Pancreas (tissue), 10 donors: Measurements from ENCODE around the gene MYL12B. TPM values are rescaled to one million over a fixed set of nuclear protein-coding genes. Genes with fewer than 3 reads are reported as not detected.
A peak's percentile ranks its signal among the peaks of the same experiment; 100 is the strongest.

Experiments used
- ATAC-seq, 4 donors: fragments of 200-7000 bp; cut with Tn5 transposase; one replicate each; pipeline versions ENCODE4 v1.8.0 to v1.9.1; 2020; ENCODE audit warnings: mild to moderate bottlenecking in 4 of 4, moderate library complexity in 4 of 4
- DNase-seq, 6 donors: peaks; one replicate each; pipeline ENCODE4 v3.0.0-alpha.2; 2020
- FAIRE-seq: peaks from 2 replicates; lab custom pipeline; 2012; peaks lifted over from hg19 to GRCh38; lab: Jason Lieb, UNC
- H3K27ac ChIP-seq, 4 donors: fragments of 200-600 bp; sonication (generic); 1 replicate in 3 of 4; 2 replicates in 1 of 4; pipeline versions ENCODE4 v1.5.0 to v1.8.0; 2020
- H3K27me3 ChIP-seq, 4 donors: fragments of 200-600 bp; one replicate each; pipeline ENCODE4 v1.8.0; 2021
- H3K36me3 ChIP-seq, 3 donors: fragments of 200-600 bp; sonication (generic) in 1 of 3; one replicate each; pipeline versions ENCODE4 v1.5.0 to v1.8.0; 2020 to 2021
- H3K4me1 ChIP-seq, 3 donors: fragments of 200-600 bp; one replicate each; pipeline ENCODE4 v1.8.0; 2021
- H3K4me3 ChIP-seq, 4 donors: fragments of 200-600 bp; sonication (generic) in 2 of 4; one replicate each; pipeline versions ENCODE4 v1.5.0 to v1.8.0; 2020 to 2021
- H3K9me3 ChIP-seq, 4 donors: fragments of 200-600 bp; one replicate each; pipeline ENCODE4 v1.8.0; 2021
- WGBS, 2 donors: extraction: QIAGEN DNeasy Blood & Tissue Kit; methylation state at CpG; one replicate each; pipeline ENCODE4 v1.1.7; 2013; 5-methylcytosine and 5-hydroxymethylcytosine counted together
- intact Hi-C, 3 donors: fragments of 100-400 bp; cut with DNase I; formaldehyde crosslinking; loops; one replicate each; pipeline versions ENCODE4 v1.11.1 to v1.14.2; 2022
- polyA plus RNA-seq, 2 donors: library from polyadenylated mRNA; stranded (reverse); fragments of 200-250 nt; gene quantifications; one replicate each; pipeline ENCODE4 v1.2.3, GENCODE V29; 2013
- total RNA-seq, 6 donors: library from RNA; stranded (reverse); fragmentation: NEBNext Ultra II Directional in 4 of 6; extraction: Animal tissue kit (Norgen Biotek cat#: 25700) in 4 of 6; gene quantifications; one replicate each; pipeline versions ENCODE4 v1.2.1 to v1.2.4, GENCODE V29; 2021 to 2023
- TF ChIP-seq, protein P1 (sequence below), 4 donors: fragments of 200-600 bp; sonication (generic) in 3 of 4; IDR thresholded peaks; one replicate each; pipeline versions ENCODE4 v1.5.0 to v1.8.0; 2021; ENCODE audit warnings: antibody characterized with exemption in 4 of 4
- donor health status: healthy with polysubstance abuse.
- donor health status: DM: no; HTN: no; CAD: no; lungs with moderate emphysema.
- donor health status: DM: no; HTN: no; CAD: no.
- donor health status: control.
- donor health status: control.
- donor health status: Bipolar disorder and iron deficiency.
- donor health status: DM: yes; HTN: yes; CAD: no.
- donor health status: DM: no; HTN: no; CAD: no.
- donor health status: DM: no; HTN: no; CAD: no.
- donor health status: DM: yes; HTN: yes; CAD: no.

The MYL12B gene
- total and polyA plus RNA-seq, 8 donors, result 63.0 to 208 (median 119) TPM

DNA sequence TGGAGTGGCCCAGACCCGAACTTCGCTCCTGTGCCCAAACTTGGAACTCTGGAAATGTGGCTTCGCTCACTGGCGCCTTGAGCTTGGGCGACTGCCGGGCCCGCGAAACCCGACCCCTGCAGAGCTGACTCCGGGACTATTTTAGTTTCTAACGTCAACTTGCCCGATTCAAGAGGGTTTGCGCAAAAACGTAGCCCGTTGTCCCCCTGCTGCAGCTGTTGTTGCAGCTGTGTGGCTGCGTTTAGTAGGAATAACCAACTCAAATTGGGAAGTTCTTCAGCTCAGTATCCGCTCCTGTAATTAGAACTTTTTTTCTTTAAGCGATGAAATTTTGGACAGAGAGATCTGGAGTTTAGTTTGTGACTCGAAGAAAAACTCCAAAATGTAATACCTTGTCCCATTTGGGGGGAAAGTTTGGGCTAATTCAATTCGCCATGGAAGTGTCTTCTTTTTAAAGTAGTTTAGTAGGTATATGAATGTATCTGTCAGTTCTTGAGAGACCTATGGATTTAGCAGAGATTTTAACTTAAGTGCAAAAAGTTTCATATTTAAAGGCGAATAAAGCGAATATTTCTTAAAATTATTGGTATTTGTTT lies 13.8 kb upstream of the MYL12B start:
- no peak for ATAC-seq
- 0 to 1% methylated on average over 22 of the region's 22 CpGs for WGBS, 2 donors
- H3K9me3 ChIP-seq, result no peaks in the 10 kb centered on the region
- peaks cover 21 to 38% (median 30%) of the 10 kb centered on the region in 3 donors for H3K4me1 ChIP-seq
- no peaks in the 10 kb centered on the region for H3K27me3 ChIP-seq
- peak overlapping the region; percentile 65 to 88 (median 80) for H3K4me3 ChIP-seq
- intact Hi-C loops, result loop anchor here in 2 of 3 donors (5.0 to 10.0 kb wide), 2 partner anchors 313 to 316 kb away; no protein-coding TSS in a partner anchor
- no peaks in the 10 kb centered on the region for H3K36me3 ChIP-seq
- TF ChIP-seq, protein P1, sequence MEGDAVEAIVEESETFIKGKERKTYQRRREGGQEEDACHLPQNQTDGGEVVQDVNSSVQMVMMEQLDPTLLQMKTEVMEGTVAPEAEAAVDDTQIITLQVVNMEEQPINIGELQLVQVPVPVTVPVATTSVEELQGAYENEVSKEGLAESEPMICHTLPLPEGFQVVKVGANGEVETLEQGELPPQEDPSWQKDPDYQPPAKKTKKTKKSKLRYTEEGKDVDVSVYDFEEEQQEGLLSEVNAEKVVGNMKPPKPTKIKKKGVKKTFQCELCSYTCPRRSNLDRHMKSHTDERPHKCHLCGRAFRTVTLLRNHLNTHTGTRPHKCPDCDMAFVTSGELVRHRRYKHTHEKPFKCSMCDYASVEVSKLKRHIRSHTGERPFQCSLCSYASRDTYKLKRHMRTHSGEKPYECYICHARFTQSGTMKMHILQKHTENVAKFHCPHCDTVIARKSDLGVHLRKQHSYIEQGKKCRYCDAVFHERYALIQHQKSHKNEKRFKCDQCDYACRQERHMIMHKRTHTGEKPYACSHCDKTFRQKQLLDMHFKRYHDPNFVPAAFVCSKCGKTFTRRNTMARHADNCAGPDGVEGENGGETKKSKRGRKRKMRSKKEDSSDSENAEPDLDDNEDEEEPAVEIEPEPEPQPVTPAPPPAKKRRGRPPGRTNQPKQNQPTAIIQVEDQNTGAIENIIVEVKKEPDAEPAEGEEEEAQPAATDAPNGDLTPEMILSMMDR (IDR thresholded peaks at IDR 0.05), result no peak
- no peak for FAIRE-seq
- H3K27ac ChIP-seq, result peak overlapping the region; percentile 95 to 99 (median 98)
- DNase-seq, result no peak

DNA sequence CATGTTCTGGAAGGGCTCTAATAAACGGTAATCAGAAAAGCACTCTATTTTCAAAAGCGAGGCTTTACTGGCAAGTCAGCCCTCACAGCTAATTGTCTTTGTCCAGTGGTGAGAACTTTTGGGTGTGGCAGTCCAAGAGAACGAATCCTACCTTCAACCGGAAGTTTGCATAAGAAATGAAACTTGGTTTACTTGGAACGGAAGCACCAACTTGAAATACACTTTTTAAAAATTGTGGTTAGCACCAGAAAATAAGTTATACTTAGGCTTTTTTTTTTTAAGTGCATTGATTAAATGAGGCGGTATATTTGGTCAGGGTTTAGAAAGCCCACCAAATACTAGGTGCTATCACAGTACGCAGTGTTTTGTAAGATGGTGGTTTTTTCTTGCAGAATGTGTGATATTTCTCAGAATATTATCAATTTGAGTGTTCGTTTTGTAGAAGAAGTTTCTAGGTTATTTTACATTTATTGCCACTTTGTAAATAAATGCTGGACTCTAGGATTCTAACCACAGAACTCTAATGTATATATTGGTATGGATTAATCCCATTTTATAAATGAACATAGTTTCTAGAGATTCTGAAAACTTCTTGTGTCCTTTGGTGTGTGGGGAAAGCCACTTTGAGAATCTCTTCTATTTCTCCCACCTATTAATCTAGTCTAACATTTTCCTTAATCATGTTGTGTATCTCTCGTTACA lies 13.1 kb upstream of the MYL12B start:
- H3K4me1 ChIP-seq, result peaks cover 21 to 35% (median 26%) of the 10 kb centered on the region in 3 donors
- peak overlapping the region; percentile 65 to 88 (median 80) for H3K4me3 ChIP-seq
- DNase-seq (no peak), ATAC-seq (peak in 1 of 4 donors; percentile 12), FAIRE-seq (no peak)
- peak overlapping the region; percentile 95 to 99 (median 98) for H3K27ac ChIP-seq
- TF ChIP-seq, protein P1 (IDR thresholded peaks at IDR 0.05), result no peak
- 10% methylated on average over 9 of the region's 9 CpGs for WGBS, 2 donors
- H3K27me3 ChIP-seq, result no peaks in the 10 kb centered on the region
- intact Hi-C loops, result loop anchor here in 2 of 3 donors (5.0 to 10.0 kb wide), 2 partner anchors 314 to 317 kb away; no protein-coding TSS in a partner anchor
- peaks cover 0 to 6% (median 2%) of the 10 kb centered on the region in 3 donors for H3K36me3 ChIP-seq
- H3K9me3 ChIP-seq, result no peaks in the 10 kb centered on the region

DNA sequence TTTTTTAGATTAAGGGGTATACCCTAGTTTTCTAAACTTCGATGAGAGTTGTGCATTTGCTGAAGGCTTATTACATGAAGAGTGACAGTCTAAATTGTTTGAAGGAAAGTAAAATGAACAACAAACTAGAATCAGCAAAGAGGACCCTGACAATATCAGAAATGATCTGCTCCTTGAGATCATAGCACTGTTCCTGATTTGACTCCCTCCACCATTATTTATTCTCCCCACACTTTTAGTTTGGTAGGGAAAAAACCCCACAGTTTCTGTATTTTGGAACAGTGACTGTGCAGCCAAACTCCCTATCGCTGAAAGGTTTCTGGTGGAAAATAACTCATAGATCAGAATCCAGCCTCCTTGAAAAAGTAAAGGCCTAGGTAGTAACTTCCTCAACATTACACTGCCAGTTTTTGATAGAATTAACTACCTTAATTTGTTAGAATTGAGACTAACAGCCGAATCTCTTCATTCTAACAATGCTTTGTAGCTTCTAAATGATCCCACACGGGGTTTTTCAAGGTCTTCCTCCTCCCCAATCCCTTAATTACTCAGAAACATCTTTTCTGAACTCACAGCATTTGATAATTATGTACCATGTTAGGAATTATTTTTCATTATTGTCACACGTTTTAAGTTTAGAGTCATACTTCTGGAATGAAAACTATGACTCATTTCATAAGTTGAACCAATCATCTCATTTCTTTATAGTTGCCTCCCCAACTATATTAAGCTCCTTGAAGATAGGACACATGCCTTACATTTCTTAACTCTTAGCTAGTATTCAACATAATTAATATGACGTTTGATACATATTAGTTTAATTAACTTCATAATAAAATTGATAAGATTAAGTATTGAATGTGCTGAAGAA lies 11.5 kb upstream of the MYL12B start:
- no peaks in the 10 kb centered on the region for H3K9me3 ChIP-seq
- DNase-seq, result no peak
- 37 to 39% methylated on average over 6 of the region's 6 CpGs for WGBS, 2 donors
- FAIRE-seq, result peak; percentile 68
- intact Hi-C loops, result no loop called here
- peaks cover 0 to 23% (median 11%) of the 10 kb centered on the region in 3 donors for H3K36me3 ChIP-seq
- H3K4me1 ChIP-seq, result peaks cover 21 to 27% (median 26%) of the 10 kb centered on the region in 3 donors
- TF ChIP-seq, protein P1 (IDR thresholded peaks at IDR 0.05), result no peak
- H3K27me3 ChIP-seq, result no peaks in the 10 kb centered on the region
- ATAC-seq, result no peak
- H3K4me3 ChIP-seq, result peak overlapping the region in 1 of 4 donors; percentile 81
- peak overlapping the region in 3 of 4 donors; percentile 37 to 66 (median 46) for H3K27ac ChIP-seq

DNA sequence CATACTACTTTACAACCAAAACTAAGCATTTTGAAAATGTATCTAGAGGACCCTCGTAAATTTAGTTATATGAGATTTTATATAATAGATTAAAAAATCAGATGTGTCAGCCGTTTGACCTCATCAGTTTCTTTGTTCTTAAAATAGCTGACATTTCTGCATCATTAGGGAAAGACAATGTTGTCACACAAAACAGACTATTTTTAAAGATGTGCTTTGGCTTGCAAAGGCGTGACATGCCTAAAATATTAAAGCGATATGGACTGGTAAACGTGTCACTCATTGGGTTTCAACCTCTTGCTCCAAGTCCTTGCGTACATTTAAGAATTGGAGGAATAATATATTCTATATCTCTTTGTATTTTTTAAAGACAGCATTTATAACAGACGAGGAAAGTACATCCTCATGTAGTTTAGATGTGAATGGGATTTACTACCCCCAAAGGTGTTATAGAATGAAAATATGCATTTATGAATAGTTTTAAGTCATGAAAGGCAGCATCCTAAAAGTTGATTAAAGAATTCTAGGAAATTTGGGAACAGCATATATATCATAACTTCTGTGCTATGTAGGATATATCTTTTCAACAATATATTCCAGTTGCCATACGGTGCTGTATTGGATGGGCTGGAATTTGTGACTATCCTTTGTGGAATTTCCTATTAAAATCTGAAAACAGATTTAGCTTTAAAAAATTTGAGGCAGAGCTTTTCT lies 10.5 kb upstream of the MYL12B start:
- H3K9me3 ChIP-seq, result no peaks in the 10 kb centered on the region
- H3K4me3 ChIP-seq, result no peak overlapping the region
- ATAC-seq (no peak), DNase-seq (no peak), FAIRE-seq (no peak)
- intact Hi-C loops, result no loop called here
- peak overlapping the region in 2 of 4 donors; percentile 3 to 66 for H3K27ac ChIP-seq
- H3K4me1 ChIP-seq, result peaks cover 21 to 36% (median 34%) of the 10 kb centered on the region in 3 donors
- H3K27me3 ChIP-seq, result no peaks in the 10 kb centered on the region
- WGBS, 2 donors, result 69 to 79% methylated on average over 8 of the region's 8 CpGs
- H3K36me3 ChIP-seq, result peaks cover 0 to 28% (median 16%) of the 10 kb centered on the region in 3 donors
- TF ChIP-seq, protein P1 (IDR thresholded peaks at IDR 0.05), result no peak
